ENCODE data around the gene TROAP. TPM values are rescaled to one million over a fixed set of nuclear protein-coding genes. Genes with fewer than 3 reads are reported as not detected.

The TROAP gene
- total RNA-seq, 1 donor from 2014 or later, result 2.0 TPM

- peak; percentile 74 for DNase-seq (ENCODE audit: low spot score)
Observed at GRCh38 chr12:49342066-49342913, 19.2 kb downstream of the TROAP start.

- no peak for DNase-seq (ENCODE audit: low spot score)
Observed at GRCh38 chr12:49342914-49343731, 20.1 kb downstream of the TROAP start.

GRCh38 chr12:49344486-49345050, 21.5 kb downstream of the TROAP start:
- DNase-seq (ENCODE audit: low spot score), result no peak

GRCh38 chr12:49345051-49345824, 22.2 kb downstream of the TROAP start:
- no peak for DNase-seq (ENCODE audit: low spot score)

- no peak for DNase-seq (ENCODE audit: low spot score)
Observed at GRCh38 chr12:49345825-49346658, 23.0 kb downstream of the TROAP start.

- DNase-seq (ENCODE audit: low spot score), result no peak
Observed at GRCh38 chr12:49346659-49347310, 23.7 kb downstream of the TROAP start, which contains the start of gene DNAJC22. TSS of gene DNAJC22 (plus strand) at chr12:49346888. CDS start at chr12:49348873, 1,985 bp downstream.

GRCh38 chr12:49347311-49348193, 24.5 kb downstream of the TROAP start:
- peak; percentile 93 for DNase-seq (ENCODE audit: low spot score)

GRCh38 chr12:49348781-49349180, 25.7 kb downstream of the TROAP start:
- DNase-seq (ENCODE audit: low spot score), result no peak

GRCh38 chr12:49349266-49349665, 26.2 kb downstream of the TROAP start:
- DNase-seq (ENCODE audit: low spot score), result no peak

- no peak for DNase-seq (ENCODE audit: low spot score)
Observed at GRCh38 chr12:49352351-49352750, 29.3 kb downstream of the TROAP start.

- no peak for DNase-seq (ENCODE audit: low spot score)
Observed at GRCh38 chr12:49355913-49356312, 32.9 kb downstream of the TROAP start.

- DNase-seq (ENCODE audit: low spot score), result no peak
Observed at GRCh38 chr12:49357103-49357678, 34.1 kb downstream of the TROAP start.

GRCh38 chr12:49358483-49359141, 35.6 kb downstream of the TROAP start:
- DNase-seq (ENCODE audit: low spot score), result no peak

GRCh38 chr12:49359671-49360070, 36.6 kb downstream of the TROAP start:
- DNase-seq (ENCODE audit: low spot score), result no peak

GRCh38 chr12:49362077-49362476, 39.0 kb downstream of the TROAP start:
- DNase-seq (ENCODE audit: low spot score), result no peak

GRCh38 chr12:49364989-49365388, 41.9 kb downstream of the TROAP start:
- DNase-seq (ENCODE audit: low spot score), result no peak

- no peak for DNase-seq (ENCODE audit: low spot score)
Observed at GRCh38 chr12:49365542-49365941, 42.5 kb downstream of the TROAP start.

- DNase-seq (ENCODE audit: low spot score), result no peak
Observed at GRCh38 chr12:49366096-49366651, 43.1 kb downstream of the TROAP start.
